Measurements from ENCODE around the gene GIPC3.
A peak's percentile ranks its signal among the peaks of the same experiment; 100 is the strongest.

Gene GIPC3

GRCh38 chr19:3593156-3593555 lies 7.9 kb downstream of the GIPC3 start:
- Histone ChIP-seq H3K27ac (ENCODE audit: low read depth, low read length, severe bottlenecking) (no peak overlapping the region), H3K36me3 (ENCODE audit: control insufficient read depth, insufficient read depth, low read length) (no peaks in the 10 kb centered on the region), H3K9me3 (ENCODE audit: control insufficient read depth, low read length) (peaks cover 5% of the 10 kb centered on the region), H3K4me3 (ENCODE audit: extremely low read depth, insufficient read depth, low read length, poor library complexity, severe bottlenecking) (no peak overlapping the region), H3K4me1 (ENCODE audit: control insufficient read depth, insufficient read depth, low read length, poor library complexity, severe bottlenecking) (no peaks in the 10 kb centered on the region)
- WGBS, 2 experiments (ENCODE audit: insufficient coverage in 2 of 2): 35 to 53% methylated on average over 6 to 11 of the region's 11 CpGs

- 91% methylated on average over 30 to 34 of the region's 34 CpGs for WGBS, 2 experiments (ENCODE audit: insufficient coverage in 2 of 2)
- peaks cover 5% of the 10 kb centered on the region for H3K9me3 ChIP-seq (ENCODE audit: control insufficient read depth, low read length)
- no peaks in the 10 kb centered on the region for H3K36me3 ChIP-seq (ENCODE audit: control insufficient read depth, insufficient read depth, low read length)
- H3K4me3 ChIP-seq (ENCODE audit: extremely low read depth, insufficient read depth, low read length, poor library complexity, severe bottlenecking): no peak overlapping the region
- H3K27ac ChIP-seq (ENCODE audit: low read depth, low read length, severe bottlenecking): no peak overlapping the region
- H3K4me1 ChIP-seq (ENCODE audit: control insufficient read depth, insufficient read depth, low read length, poor library complexity, severe bottlenecking): no peaks in the 10 kb centered on the region
Measured at GRCh38 chr19:3595521-3596061, 10.3 kb downstream of the GIPC3 start.

GRCh38 chr19:3599776-3600187 lies 14.5 kb downstream of the GIPC3 start:
- Histone ChIP-seq H3K9me3 (ENCODE audit: control insufficient read depth, low read length) (no peaks in the 10 kb centered on the region), H3K4me3 (ENCODE audit: extremely low read depth, insufficient read depth, low read length, poor library complexity, severe bottlenecking) (no peak overlapping the region), H3K36me3 (ENCODE audit: control insufficient read depth, insufficient read depth, low read length) (no peaks in the 10 kb centered on the region), H3K27ac (ENCODE audit: low read depth, low read length, severe bottlenecking) (no peak overlapping the region), H3K4me1 (ENCODE audit: control insufficient read depth, insufficient read depth, low read length, poor library complexity, severe bottlenecking) (peaks cover 8% of the 10 kb centered on the region)
- 90 to 91% methylated on average over 27 to 28 of the region's 28 CpGs for WGBS, 2 experiments (ENCODE audit: insufficient coverage in 2 of 2)

GRCh38 chr19:3601021-3601420 lies 15.7 kb downstream of the GIPC3 start:
- no peak overlapping the region for H3K27ac ChIP-seq (ENCODE audit: low read depth, low read length, severe bottlenecking)
- peaks cover 8% of the 10 kb centered on the region for H3K4me1 ChIP-seq (ENCODE audit: control insufficient read depth, insufficient read depth, low read length, poor library complexity, severe bottlenecking)
- no peaks in the 10 kb centered on the region for H3K9me3 ChIP-seq (ENCODE audit: control insufficient read depth, low read length)
- no peak overlapping the region for H3K4me3 ChIP-seq (ENCODE audit: extremely low read depth, insufficient read depth, low read length, poor library complexity, severe bottlenecking)
- 91 to 100% methylated on average over 8 to 10 of the region's 12 CpGs for WGBS, 2 experiments (ENCODE audit: insufficient coverage in 2 of 2)
- H3K36me3 ChIP-seq (ENCODE audit: control insufficient read depth, insufficient read depth, low read length): no peaks in the 10 kb centered on the region

DNA sequence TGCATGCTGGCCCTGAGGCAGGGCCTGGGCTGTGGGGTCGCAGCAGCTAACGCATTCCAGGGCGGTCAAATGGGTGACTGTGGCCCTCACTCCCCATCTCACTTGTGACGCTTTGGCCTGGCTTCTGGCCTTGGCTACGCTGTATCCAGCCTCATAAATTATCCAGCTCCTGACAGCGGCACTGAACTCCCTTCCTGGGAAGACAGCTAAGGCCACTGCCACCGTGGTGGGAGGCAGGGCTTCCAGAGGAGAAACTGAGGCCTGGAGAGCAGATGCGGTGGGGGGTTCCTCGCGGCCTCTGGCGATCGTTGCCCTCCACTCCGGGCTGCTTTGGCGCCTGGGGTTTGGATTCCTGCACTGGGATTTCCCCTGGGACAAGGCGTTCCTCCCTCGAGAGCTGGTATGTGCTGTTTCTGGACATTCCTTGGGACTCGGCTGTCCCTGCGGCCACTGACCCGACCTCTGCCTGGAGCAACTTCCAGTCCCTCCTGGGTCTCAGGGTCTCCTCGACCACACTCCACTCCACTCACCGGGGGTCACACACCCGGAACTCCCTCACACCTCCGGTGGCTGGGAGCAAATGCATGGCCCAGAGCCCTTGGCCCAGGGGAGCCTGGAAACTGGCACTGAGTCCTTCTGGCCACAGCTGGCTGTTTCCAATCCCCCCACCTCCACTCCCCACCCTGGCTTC lies 18.0 kb downstream of the GIPC3 start:
- Histone ChIP-seq H3K9me3 (ENCODE audit: control insufficient read depth, low read length) (no peaks in the 10 kb centered on the region), H3K4me3 (ENCODE audit: extremely low read depth, insufficient read depth, low read length, poor library complexity, severe bottlenecking) (no peak overlapping the region), H3K4me1 (ENCODE audit: control insufficient read depth, insufficient read depth, low read length, poor library complexity, severe bottlenecking) (peaks cover 18% of the 10 kb centered on the region), H3K27ac (ENCODE audit: low read depth, low read length, severe bottlenecking) (no peak overlapping the region), H3K36me3 (ENCODE audit: control insufficient read depth, insufficient read depth, low read length) (no peaks in the 10 kb centered on the region)
- WGBS, 2 experiments (ENCODE audit: insufficient coverage in 2 of 2): 83 to 91% methylated on average over 19 to 21 of the region's 23 CpGs

- H3K27ac ChIP-seq (ENCODE audit: low read depth, low read length, severe bottlenecking): no peak overlapping the region
Measured at GRCh38 chr19:3604227-3604986, 19.1 kb downstream of the GIPC3 start.

GRCh38 chr19:3604987-3605343 lies 19.7 kb downstream of the GIPC3 start:
- H3K9me3 ChIP-seq (ENCODE audit: control insufficient read depth, low read length): no peaks in the 10 kb centered on the region
- H3K27ac ChIP-seq (ENCODE audit: low read depth, low read length, severe bottlenecking): no peak overlapping the region
- peaks cover 26% of the 10 kb centered on the region for H3K4me1 ChIP-seq (ENCODE audit: control insufficient read depth, insufficient read depth, low read length, poor library complexity, severe bottlenecking)
- 78 to 83% methylated on average over 6 to 7 of the region's 11 CpGs for WGBS, 2 experiments (ENCODE audit: insufficient coverage in 2 of 2)
- H3K4me3 ChIP-seq (ENCODE audit: extremely low read depth, insufficient read depth, low read length, poor library complexity, severe bottlenecking): no peak overlapping the region
- H3K36me3 ChIP-seq (ENCODE audit: control insufficient read depth, insufficient read depth, low read length): peaks cover 4% of the 10 kb centered on the region

More at GRCh38 chr19:3604227-3604986, 19.1 kb downstream of the GIPC3 start:
- 91 to 94% methylated on average over 21 of the region's 27 CpGs for WGBS, 2 experiments (ENCODE audit: insufficient coverage in 2 of 2)
- Histone ChIP-seq H3K36me3 (ENCODE audit: control insufficient read depth, insufficient read depth, low read length) (no peaks in the 10 kb centered on the region), H3K4me1 (ENCODE audit: control insufficient read depth, insufficient read depth, low read length, poor library complexity, severe bottlenecking) (peaks cover 26% of the 10 kb centered on the region), H3K9me3 (ENCODE audit: control insufficient read depth, low read length) (no peaks in the 10 kb centered on the region), H3K4me3 (ENCODE audit: extremely low read depth, insufficient read depth, low read length, poor library complexity, severe bottlenecking) (no peak overlapping the region)

DNA sequence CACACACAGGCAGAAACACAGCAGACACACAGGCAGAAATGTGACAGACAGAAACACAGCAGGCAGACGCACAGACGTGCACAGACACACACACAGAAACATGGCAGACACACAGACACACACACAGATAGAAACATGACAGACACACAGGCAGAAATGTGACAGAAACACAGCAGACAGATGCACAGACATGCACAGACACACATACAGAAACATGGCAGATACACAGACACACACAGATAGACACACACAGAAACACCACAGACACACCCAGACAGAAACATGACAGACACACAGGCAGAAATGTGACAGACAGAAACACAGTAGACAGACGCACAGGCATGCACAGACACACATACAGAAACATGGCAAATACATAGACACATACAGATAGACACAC lies 20.1 kb downstream of the GIPC3 start:
- Histone ChIP-seq H3K36me3 (ENCODE audit: control insufficient read depth, insufficient read depth, low read length) (peaks cover 7% of the 10 kb centered on the region), H3K9me3 (ENCODE audit: control insufficient read depth, low read length) (no peaks in the 10 kb centered on the region), H3K4me1 (ENCODE audit: control insufficient read depth, insufficient read depth, low read length, poor library complexity, severe bottlenecking) (peaks cover 26% of the 10 kb centered on the region), H3K4me3 (ENCODE audit: extremely low read depth, insufficient read depth, low read length, poor library complexity, severe bottlenecking) (peak overlapping the region; percentile 3), H3K27ac (ENCODE audit: low read depth, low read length, severe bottlenecking) (no peak overlapping the region)
- 88% methylated on average over 3 of the region's 3 CpGs; no CpG with 5 or more reads in 1 of the 2 experiments for WGBS, 2 experiments (ENCODE audit: insufficient coverage in 2 of 2)

- Histone ChIP-seq H3K9me3 (ENCODE audit: control insufficient read depth, low read length) (no peaks in the 10 kb centered on the region), H3K36me3 (ENCODE audit: control insufficient read depth, insufficient read depth, low read length) (peaks cover 12% of the 10 kb centered on the region), H3K4me3 (ENCODE audit: extremely low read depth, insufficient read depth, low read length, poor library complexity, severe bottlenecking) (peak overlapping the region; percentile 56), H3K4me1 (ENCODE audit: control insufficient read depth, insufficient read depth, low read length, poor library complexity, severe bottlenecking) (peaks cover 26% of the 10 kb centered on the region), H3K27ac (ENCODE audit: low read depth, low read length, severe bottlenecking) (no peak overlapping the region)
- 79 to 90% methylated on average over 4 to 5 of the region's 5 CpGs for WGBS, 2 experiments (ENCODE audit: insufficient coverage in 2 of 2)
Measured at GRCh38 chr19:3605770-3606169, 20.5 kb downstream of the GIPC3 start.

GRCh38 chr19:3606174-3606689 lies 21.0 kb downstream of the GIPC3 start:
- H3K9me3 ChIP-seq (ENCODE audit: control insufficient read depth, low read length): no peaks in the 10 kb centered on the region
- H3K4me1 ChIP-seq (ENCODE audit: control insufficient read depth, insufficient read depth, low read length, poor library complexity, severe bottlenecking): peaks cover 26% of the 10 kb centered on the region
- no peak overlapping the region for H3K27ac ChIP-seq (ENCODE audit: low read depth, low read length, severe bottlenecking)
- peak overlapping the region; percentile 56 for H3K4me3 ChIP-seq (ENCODE audit: extremely low read depth, insufficient read depth, low read length, poor library complexity, severe bottlenecking)
- WGBS, 2 experiments (ENCODE audit: insufficient coverage in 2 of 2): 12 to 16% methylated on average over 31 of the region's 35 CpGs
- peaks cover 16% of the 10 kb centered on the region for H3K36me3 ChIP-seq (ENCODE audit: control insufficient read depth, insufficient read depth, low read length)

Data from mesodermal cell (in vitro differentiated cells).